IMR-90 (cell line): Measurements from ENCODE around the gene PNMA5.
"Not testable (repeated sequence)": the region's sequence is repeated elsewhere in the genome, so short reads cannot be mapped to it uniquely, and the experiment has no call there.

Experiments
- BHLHE40 ChIP-seq: fragments of 150-350 bp; IDR thresholded peaks from 2 replicates; pipeline ENCODE4 v1.6.1; 2016; ENCODE audit warnings: mild to moderate bottlenecking, low read depth, low read length
- FOS ChIP-seq: fragments of 150-350 bp; IDR thresholded peaks from 2 replicates; pipeline ENCODE4 v1.6.1; 2016; ENCODE audit warnings: low read depth, low read length
- POLR2A ChIP-seq: IDR thresholded peaks from 2 replicates; pipeline ENCODE4 v1.6.1; 2012; ENCODE audit warnings: mild to moderate bottlenecking, low read depth, low read length
- RAD21 ChIP-seq: IDR thresholded peaks from 2 replicates; pipeline ENCODE4 v1.6.1; 2012; ENCODE audit warnings: low read length, improper control_type of control experiment
- RCOR1 ChIP-seq: IDR thresholded peaks from 2 replicates; pipeline ENCODE4 v1.6.1; 2012; ENCODE audit warnings: mild to moderate bottlenecking, low read length, improper control_type of control experiment; ENCODE audit not compliant: insufficient replicate concordance
- RFX5 ChIP-seq: IDR thresholded peaks from 2 replicates; pipeline ENCODE4 v1.8.0; 2012; ENCODE audit warnings: low read depth, mild to moderate bottlenecking, low read length, moderate library complexity
- TF ChIP-seq, protein P1 (sequence below): conservative IDR thresholded peaks from 2 replicates; pipeline ENCODE4 v1.5.1; 2012; ENCODE audit warnings: mild to moderate bottlenecking, low read depth, low read length, improper control_type of control experiment
- TF ChIP-seq, protein P2 (sequence below): fragments of 150-350 bp; IDR thresholded peaks from 2 replicates; pipeline ENCODE4 v1.6.1; 2017; ENCODE audit warnings: mild to moderate bottlenecking, antibody characterized with exemption, low read length, low read depth

DNA sequence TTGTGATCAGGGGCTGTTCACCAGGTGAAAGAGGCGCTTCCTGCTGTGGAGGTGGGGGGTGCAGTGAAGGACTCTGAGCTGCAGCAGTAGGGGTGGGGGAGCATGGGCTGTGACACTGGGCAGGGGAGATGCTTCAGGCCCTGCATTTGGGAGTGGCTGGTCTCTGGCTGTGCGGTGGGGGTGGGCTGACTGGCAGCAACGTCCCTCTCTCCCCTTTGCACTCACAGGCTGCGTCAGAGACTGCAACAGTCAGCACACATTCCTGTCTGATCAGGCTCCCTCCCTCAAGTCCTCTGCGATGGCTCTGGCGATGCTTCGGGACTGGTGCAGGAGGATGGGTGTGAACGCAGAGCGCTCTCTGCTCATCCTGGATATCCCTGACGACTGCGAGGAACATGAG is 34.6 kb upstream of the PNMA5 start:
- TF ChIP-seq, protein P1, sequence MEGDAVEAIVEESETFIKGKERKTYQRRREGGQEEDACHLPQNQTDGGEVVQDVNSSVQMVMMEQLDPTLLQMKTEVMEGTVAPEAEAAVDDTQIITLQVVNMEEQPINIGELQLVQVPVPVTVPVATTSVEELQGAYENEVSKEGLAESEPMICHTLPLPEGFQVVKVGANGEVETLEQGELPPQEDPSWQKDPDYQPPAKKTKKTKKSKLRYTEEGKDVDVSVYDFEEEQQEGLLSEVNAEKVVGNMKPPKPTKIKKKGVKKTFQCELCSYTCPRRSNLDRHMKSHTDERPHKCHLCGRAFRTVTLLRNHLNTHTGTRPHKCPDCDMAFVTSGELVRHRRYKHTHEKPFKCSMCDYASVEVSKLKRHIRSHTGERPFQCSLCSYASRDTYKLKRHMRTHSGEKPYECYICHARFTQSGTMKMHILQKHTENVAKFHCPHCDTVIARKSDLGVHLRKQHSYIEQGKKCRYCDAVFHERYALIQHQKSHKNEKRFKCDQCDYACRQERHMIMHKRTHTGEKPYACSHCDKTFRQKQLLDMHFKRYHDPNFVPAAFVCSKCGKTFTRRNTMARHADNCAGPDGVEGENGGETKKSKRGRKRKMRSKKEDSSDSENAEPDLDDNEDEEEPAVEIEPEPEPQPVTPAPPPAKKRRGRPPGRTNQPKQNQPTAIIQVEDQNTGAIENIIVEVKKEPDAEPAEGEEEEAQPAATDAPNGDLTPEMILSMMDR = not testable (repeated sequence)
- not testable (repeated sequence) for TF ChIP-seq POLR2A, BHLHE40, RAD21, FOS, RFX5, RCOR1
- TF ChIP-seq, protein P2, sequence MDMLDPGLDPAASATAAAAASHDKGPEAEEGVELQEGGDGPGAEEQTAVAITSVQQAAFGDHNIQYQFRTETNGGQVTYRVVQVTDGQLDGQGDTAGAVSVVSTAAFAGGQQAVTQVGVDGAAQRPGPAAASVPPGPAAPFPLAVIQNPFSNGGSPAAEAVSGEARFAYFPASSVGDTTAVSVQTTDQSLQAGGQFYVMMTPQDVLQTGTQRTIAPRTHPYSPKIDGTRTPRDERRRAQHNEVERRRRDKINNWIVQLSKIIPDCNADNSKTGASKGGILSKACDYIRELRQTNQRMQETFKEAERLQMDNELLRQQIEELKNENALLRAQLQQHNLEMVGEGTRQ = not testable (repeated sequence)
